Stimulated activated CD4-positive, alpha-beta T cell treated with anti-CD3 and anti-CD28 coated beads, Interleukin-1b, Interleukin-23, amount 100 ng/mL, for 48 hours (primary cell): ENCODE measurements around the gene POLA1.

Experiments
- DNase-seq: peaks from one replicate; pipeline ENCODE4 v3.0.0-alpha.2; 2020

The POLA1 gene

DNA sequence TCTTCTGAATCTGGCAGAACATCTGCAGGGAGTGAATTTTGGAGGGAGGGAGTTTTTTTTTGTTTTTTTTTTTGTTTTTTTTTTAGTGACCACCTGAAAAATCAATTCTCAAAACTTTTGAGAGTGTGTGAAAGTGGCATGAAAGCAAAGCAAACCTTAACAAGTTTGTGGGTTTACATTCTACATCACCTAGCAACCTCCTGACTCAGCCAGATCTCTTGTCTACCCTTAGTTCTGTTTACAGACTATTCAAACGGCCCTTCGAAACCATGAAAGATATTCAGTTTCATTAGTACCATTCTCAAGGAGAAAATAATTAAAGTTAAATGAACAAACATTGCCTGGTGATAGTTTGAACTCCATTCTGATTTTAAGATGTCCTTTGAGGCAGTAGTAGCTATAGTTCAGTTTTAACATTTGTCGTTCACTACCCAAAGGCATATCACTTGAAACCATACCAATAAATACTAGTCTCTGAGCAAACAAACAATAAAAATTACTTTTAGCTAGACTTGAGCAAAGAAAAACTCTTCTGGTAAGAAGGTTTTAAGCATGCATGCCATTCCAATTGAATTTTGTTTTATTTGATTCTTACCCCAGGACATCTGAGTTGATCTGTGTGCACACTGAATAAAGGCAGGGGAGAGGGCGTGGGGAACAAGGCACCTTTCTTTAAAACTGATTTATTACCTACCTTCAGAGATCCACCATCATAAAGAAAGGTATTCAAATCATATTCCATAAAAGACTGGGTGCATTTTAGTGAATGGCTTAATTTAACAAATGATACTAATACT lies 184.3 kb downstream of the POLA1 start:
- DNase-seq: no peak

- no peak for DNase-seq
Measured at GRCh38 chrX:24879679-24880078, 186.0 kb downstream of the POLA1 start.

DNA sequence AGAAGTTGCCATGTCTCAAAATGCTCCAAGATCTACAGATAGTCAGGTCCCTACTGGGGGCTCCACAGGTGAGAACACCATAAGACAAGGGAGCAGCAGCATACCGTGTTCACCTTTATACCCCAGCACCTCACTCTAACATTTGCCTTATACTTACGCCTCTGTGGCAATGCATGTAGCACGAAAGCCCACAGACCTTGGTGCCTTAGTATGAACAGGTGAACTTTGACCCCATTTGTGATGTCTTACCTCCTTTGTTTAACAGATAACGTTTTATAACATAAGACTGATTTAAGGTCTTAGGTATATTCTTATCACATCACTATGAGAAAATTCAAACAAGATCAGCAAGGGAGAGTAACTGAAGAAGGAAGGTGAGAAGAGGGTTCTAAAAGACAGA lies 193.2 kb downstream of the POLA1 start:
- DNase-seq: no peak

DNA sequence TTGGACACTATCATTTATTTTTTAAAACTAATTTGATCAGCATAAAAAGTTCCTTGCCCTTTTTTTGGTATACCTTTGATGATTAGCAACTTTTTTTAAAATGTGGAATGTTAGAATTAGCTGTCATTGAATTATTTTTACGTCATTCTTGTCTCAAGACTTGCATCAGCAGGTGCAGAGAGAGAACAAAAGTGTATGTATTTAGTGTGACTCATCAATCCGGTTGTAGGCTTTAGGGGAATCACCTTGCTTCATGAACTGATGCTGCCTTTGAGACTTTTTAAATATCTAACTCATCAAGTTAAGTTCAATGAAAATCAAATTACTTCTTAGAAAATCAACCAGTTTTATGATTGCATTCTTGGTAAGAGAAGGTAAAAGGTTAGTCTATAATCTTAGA lies 197.0 kb downstream of the POLA1 start:
- DNase-seq: no peak

DNA sequence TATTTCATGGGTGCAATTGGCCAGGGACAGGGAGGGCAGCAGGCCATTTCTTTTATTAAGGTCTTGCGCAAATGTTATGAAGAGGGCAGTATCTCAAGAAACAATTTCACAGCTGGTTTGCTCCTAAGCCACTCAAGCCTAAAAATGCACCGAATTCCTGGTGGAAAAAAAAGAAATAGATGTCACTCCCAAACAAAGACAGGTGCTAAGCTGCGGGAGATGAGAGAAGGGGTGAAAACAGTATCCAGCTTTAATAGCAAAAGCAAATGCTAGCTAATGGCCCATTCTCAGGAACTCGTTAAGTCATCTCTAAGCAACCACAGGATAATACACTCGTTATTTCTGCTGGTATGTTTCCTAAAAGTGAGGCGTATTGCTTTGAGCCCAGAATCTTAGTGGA lies 205.7 kb downstream of the POLA1 start:
- DNase-seq: no peak

- no peak for DNase-seq
Measured at GRCh38 chrX:24900234-24900633, 206.5 kb downstream of the POLA1 start.

DNA sequence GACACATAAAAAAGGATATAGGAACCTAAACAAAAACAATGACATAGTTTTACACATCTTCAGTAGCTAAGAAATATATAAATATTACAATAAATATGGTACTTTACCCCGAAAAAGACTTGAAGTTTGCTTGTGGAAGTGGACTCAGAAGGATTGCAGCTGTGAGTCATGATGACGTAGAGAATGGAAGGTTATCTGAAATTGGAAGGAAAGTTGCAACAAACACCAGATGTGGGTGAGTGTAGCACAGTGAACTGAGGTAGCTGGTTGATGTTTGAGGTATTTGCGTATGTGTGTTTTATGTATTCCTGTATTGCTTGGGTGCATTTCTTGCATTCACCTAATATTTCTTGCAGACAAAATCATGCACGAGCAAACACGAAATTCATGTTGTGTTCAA lies 209.1 kb downstream of the POLA1 start:
- DNase-seq: no peak

DNA sequence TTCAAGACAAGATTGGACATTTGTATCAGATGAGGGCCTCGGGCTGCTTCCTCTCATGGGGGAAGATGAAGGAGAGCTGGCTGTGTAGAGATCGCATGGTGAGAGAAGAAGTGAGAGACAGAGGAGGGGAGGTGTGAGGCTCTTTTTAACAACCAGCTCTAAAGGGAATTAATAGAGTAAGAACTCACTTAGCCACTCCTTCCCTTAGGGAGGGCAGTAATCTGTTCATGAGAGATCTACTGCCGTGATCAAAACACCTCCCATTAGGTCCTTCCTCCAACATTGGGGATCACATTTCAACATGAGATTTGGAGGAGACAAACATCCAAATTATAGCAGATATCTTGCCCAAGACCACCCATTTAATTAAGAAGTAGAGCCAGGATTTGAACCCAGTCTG lies 225.0 kb downstream of the POLA1 start:
- DNase-seq: no peak

- DNase-seq: no peak
Measured at GRCh38 chrX:24920769-24921168, 227.1 kb downstream of the POLA1 start.

DNA sequence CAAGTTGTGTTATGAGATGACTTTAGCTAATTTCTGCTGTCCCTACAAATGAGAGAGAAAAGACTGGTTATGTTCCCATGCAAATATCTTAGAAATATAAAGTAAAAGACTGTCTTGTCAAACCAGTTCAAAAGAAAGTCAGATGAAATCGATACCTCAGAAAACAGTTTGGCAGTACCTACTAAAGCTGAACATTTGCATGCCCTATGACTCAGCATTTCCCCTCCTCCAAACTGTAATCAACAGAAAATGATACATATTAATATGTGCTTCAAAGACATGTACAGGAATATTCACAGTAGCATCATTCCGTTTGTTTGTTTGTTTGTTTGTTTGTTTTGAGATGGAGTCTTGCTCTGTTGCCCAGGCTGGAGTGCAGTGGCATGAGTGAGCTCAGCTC lies 231.7 kb downstream of the POLA1 start:
- no peak for DNase-seq

DNA sequence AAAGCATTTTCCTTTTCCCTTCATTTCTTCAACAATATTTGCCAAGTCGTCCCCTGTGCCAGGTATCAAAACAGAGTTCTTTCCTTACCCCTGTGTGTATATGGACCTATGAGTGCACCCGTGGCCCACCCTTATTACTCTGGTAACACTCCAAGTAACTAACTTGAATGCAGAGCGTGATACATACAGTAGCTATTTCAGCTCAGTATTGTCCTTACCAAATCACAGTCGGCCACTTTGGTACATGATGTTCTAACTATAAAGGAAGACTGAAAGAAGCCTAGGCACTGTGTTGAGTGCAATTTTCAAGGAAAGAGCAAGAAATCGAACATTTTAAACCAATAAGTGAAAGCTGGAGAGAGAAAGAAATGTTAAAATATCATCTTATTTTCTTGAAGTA lies 233.7 kb downstream of the POLA1 start:
- DNase-seq: no peak

GRCh38 chrX:24928114-24928513 lies 234.4 kb downstream of the POLA1 start:
- DNase-seq: no peak

DNA sequence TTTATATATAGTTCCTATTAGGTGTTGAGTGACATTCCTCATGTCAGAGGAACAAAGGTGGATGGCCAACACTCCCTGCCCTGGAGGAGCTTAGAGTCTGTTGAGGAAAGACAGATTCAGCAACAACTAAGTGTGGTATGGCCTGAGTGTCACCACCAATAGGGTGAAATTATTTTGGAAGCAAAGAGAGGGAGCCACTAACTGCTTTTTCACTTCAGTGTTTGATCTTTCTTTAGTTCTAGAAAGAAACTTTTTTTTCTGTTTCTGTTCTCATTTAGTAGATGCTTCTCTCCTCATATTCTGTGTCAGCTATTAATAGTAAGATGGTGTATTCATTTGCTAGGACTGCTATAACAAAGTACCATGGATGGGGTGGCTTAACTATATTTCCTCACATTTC lies 240.6 kb downstream of the POLA1 start:
- no peak for DNase-seq

DNA sequence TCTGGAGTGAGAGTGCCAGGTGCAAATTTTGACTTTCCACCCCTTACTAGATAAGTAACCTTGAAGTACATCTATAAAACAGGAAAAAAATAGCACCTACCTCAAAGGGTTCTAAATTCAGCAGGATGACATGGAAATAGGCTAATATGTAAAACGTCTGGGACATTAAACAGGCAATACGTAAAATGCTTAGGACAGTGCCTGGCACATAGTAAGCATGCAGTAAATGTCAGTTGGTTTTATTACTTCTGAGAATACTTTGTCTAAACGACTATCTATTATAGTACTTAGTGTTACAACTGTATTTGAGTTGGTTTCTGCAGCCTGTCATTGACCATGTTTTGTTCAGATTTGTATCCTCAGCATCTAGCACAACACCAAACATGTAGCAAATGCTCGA lies 251.3 kb downstream of the POLA1 start:
- no peak for DNase-seq

- DNase-seq: no peak
Measured at GRCh38 chrX:24946369-24946768, 252.7 kb downstream of the POLA1 start.

DNA sequence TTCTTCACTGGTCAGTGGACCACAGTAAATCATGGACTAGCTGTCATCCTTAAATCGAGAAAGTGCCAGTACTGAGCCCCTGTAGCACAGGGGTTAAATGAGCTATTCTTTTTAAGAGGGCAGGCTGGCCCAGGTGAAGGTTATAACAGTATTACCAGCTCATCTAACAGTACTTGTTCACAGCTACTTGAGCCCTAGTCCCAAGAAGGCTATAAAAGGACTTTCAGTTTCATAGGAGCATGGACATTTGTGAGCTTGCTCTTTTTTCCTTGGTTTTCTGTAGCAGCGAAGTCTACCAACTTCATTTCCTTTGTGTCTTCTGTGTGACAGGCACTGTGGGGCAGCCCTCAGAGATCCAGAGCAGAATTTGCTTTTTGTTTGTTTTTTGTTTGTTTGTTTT lies 261.0 kb downstream of the POLA1 start:
- DNase-seq: no peak

GRCh38 chrX:24955372-24955930 lies 261.7 kb downstream of the POLA1 start:
- DNase-seq: no peak

DNA sequence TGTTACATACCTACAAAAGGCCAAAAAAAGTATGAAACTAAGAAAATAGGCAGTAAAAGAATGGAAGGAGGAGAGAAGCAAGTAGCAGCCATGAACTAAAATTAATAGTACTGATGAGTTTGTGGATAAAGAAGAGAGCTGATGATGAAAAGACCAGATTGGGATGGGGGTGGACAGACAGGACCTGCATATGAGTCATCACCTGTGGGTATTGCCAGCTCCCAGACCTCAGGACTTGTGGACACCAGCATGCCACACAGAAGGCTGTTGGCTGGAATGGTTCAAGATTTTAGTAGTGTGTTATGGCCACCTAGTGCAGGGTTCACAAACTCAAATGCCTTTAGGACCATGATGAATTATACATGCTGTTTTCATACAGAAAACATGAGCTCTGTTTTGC lies 263.1 kb downstream of the POLA1 start:
- no peak for DNase-seq

- no peak for DNase-seq
Measured at GRCh38 chrX:24961809-24962208, 268.1 kb downstream of the POLA1 start.

- DNase-seq: no peak
Measured at GRCh38 chrX:24963823-24964222, 270.1 kb downstream of the POLA1 start.

DNA sequence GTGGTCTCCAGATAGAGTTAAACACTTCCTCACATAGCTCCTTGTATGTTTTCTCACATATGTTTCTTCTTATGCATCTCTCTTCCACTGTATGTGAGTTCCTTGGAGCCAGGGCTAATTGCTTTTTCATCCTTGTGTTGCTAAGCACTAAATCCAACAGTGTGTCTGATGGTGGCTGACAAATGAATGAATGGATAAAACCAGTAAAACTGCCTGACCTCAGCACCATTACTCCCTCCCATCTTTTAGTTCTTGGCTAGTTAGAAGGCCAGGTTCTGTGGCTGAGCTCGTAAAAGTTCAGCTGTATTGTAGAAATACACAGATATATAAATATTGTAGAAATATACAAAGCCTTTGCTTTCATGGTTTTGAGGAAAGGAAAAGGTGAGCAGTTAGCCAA lies 271.7 kb downstream of the POLA1 start:
- no peak for DNase-seq

- DNase-seq: no peak
Measured at GRCh38 chrX:24969812-24970211, 276.1 kb downstream of the POLA1 start.

GRCh38 chrX:24979081-24979480 lies 285.4 kb downstream of the POLA1 start:
- DNase-seq: no peak

- DNase-seq: no peak
Measured at GRCh38 chrX:24981030-24981429, 287.3 kb downstream of the POLA1 start.
